ENCODE measurements around the gene GSC2. TPM values are rescaled to one million over a fixed set of nuclear protein-coding genes. Genes with fewer than 3 reads are reported as not detected.

The GSC2 gene
- total and polyA plus RNA-seq, 2 of the 4 experiments (the other 2 are of a cell fraction) = not detected

GRCh38 chr22:19194766-19195536 is 44.9 kb upstream of the GSC2 start:
- H2BK20ac ChIP-seq (ENCODE audit: low read depth, low read length) = no peak overlapping the region
- H3K18ac ChIP-seq (ENCODE audit: low read depth, low read length) = no peak overlapping the region
- H4K8ac ChIP-seq (ENCODE audit: low read depth in 2 of 2, low read length in 2 of 2) = no peak overlapping the region
- BruUV-seq (replicated peaks) = no TSS peak
- H4K20me1 ChIP-seq (ENCODE audit: insufficient read depth, low read length) = no peaks in the 10 kb centered on the region
- H3K9me3 ChIP-seq (ENCODE audit: control insufficient read depth, insufficient read depth, low read length) = no peaks in the 10 kb centered on the region
- no peak overlapping the region for H3K9ac ChIP-seq (ENCODE audit: low read depth, low read length)
- H2AFZ ChIP-seq (replicated peaks; ENCODE audit: low read length, poor library complexity) = no peak overlapping the region
- no peak overlapping the region for H4K91ac ChIP-seq (ENCODE audit: insufficient read depth, low read depth, low read length)
- H3K27ac ChIP-seq (ENCODE audit: insufficient read depth, low read length) = no peak overlapping the region
- no peak for ATAC-seq (ENCODE audit: low read depth)
- no peak overlapping the region for H3K4me3 ChIP-seq (ENCODE audit: insufficient read depth, low read depth, low read length)
- POLR2A ChIA-PET (ENCODE audit: unreplicated experiment) = no interaction called here
- no peaks in the 10 kb centered on the region for H3K79me1 ChIP-seq (ENCODE audit: low read depth in 1 of 2, low read length in 2 of 2)
- 98% methylated on average over 5 of the region's 16 CpGs; no CpG with 5 or more reads in 1 of the 2 experiments for WGBS, 2 experiments (ENCODE audit: extremely low coverage in 2 of 2, insufficient read length in 1 of 2)
- H3K14ac ChIP-seq (replicated peaks; ENCODE audit: low read depth, low read length) = no peak overlapping the region
- CTCF ChIA-PET = no interaction called here
- H4K5ac ChIP-seq (ENCODE audit: low read depth, low read length) = no peak overlapping the region
- no peak overlapping the region for H2AK5ac ChIP-seq (ENCODE audit: low read depth, low read length)
- intact Hi-C loops (cut with micrococcal nuclease) (no loop called here), in situ Hi-C loops (cut with MboI; ENCODE audit: low sequenced_read_pairs) (no loop called here), dilution Hi-C loops (cut with HindIII; ENCODE audit: low sequenced_read_pairs, unreplicated experiment) (no loop called here)
- no peak overlapping the region for H3K4ac ChIP-seq (ENCODE audit: low read depth, low read length)
- no peak overlapping the region for H2AK9ac ChIP-seq (replicated peaks; ENCODE audit: low read depth, low read length, poor library complexity)
- H2BK5ac ChIP-seq (ENCODE audit: low read depth, low read length, poor library complexity, severe bottlenecking) = no peak overlapping the region
- TF ChIP-seq RCOR1 (IDR thresholded peaks at IDR 0.05; ENCODE audit: insufficient replicate concordance, low read length) (no peak), POLR2A (IDR thresholded peaks at IDR 0.05; ENCODE audit: low read depth, low read length) (no peak), USF2 (IDR thresholded peaks at IDR 0.05; ENCODE audit: low read depth, low read length) (no peak), SMC3 (IDR thresholded peaks at IDR 0.05; ENCODE audit: low read depth, low read length) (no peak), BHLHE40 (IDR thresholded peaks at IDR 0.05; ENCODE audit: low read depth, low read length) (no peak)
- peaks cover 12% of the 10 kb centered on the region; the same call in 1 of the 2 replicates for H3K36me3 ChIP-seq (ENCODE audit: control insufficient read depth, insufficient read depth, low read length)
- H3K27me3 ChIP-seq (ENCODE audit: control insufficient read depth, insufficient read depth, low read length) = no peaks in the 10 kb centered on the region
- H3K9me1 ChIP-seq (ENCODE audit: insufficient read depth, low read length) = peaks cover 11% of the 10 kb centered on the region
- H3K23ac ChIP-seq (ENCODE audit: low read depth, low read length) = no peak overlapping the region
- H3K4me2 ChIP-seq (ENCODE audit: low read depth, low read length) = no peak overlapping the region
- no peak for DNase-seq
- no peak overlapping the region for H2BK15ac ChIP-seq (ENCODE audit: low read depth, low read length)
- H2BK120ac ChIP-seq (ENCODE audit: low read depth, low read length) = no peak overlapping the region
- H3K56ac ChIP-seq (ENCODE audit: extremely low read depth, insufficient read depth, low read length) = no peak overlapping the region
- no peaks in the 10 kb centered on the region for H3K4me1 ChIP-seq (ENCODE audit: control insufficient read depth, insufficient read depth, low read length)

All from IMR-90 (cell line).